RPMI7951 (cell line): Measurements from ENCODE around the gene TBC1D5. TPM values are rescaled to one million over a fixed set of nuclear protein-coding genes. Genes with fewer than 3 reads are reported as not detected.
A peak's percentile ranks its signal among the peaks of the same experiment; 100 is the strongest.

Experiments
- DNase-seq: peaks from one replicate; pipeline ENCODE4 v3.0.0-alpha.2; 2012; ENCODE audit warnings: low read depth
- total RNA-seq: library from RNA; depleted of rRNA; stranded (reverse); fragments of >200 nt; shearing (Covaris generic); gene quantifications from 2 replicates; pipeline ENCODE4 v1.2.3, GENCODE V29; 2014

TBC1D5 gene
- total RNA-seq, 1 experiment from 2014 or later = 78.2 TPM

DNA sequence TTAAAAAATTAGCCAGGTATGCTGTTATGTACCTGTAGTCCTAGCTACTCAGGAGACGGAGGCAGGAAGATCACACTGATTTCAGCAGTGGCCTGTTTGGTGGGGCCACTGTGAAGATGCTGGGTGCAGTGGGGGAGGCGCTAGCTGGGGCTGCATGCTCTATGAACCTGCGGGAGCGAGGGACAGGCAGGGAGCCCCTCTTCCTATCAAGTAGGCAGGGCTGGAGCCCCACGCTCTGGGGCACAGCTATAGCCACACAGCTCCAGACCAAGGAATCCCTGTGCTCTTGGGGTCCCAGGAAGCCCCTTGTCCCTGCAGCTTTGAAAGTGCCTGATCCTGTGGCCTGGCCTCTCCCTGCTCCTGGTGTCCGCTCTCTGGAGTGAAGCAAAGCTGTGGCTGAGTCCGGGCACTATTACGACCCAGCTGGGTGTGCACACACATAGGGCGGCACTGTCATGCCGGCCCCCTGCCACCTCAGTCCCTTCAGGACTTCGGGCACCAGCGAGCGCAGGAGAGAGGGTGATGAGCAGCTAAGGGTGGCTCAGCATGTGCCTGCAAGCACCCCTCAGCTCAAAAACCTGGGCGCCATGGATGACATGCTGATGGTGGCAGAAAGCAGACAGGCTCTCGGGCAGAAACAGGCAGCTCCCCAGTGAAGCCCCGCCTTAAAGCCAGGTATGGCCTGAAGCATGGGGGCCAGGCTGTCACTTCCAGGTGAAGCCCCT lies 262.6 kb downstream of the TBC1D5 start:
- DNase-seq = no peak

GRCh38 chr3:17478673-17479072 lies 263.8 kb downstream of the TBC1D5 start:
- DNase-seq = peak; percentile 44

GRCh38 chr3:17473761-17474160 lies 268.7 kb downstream of the TBC1D5 start:
- DNase-seq = no peak

DNA sequence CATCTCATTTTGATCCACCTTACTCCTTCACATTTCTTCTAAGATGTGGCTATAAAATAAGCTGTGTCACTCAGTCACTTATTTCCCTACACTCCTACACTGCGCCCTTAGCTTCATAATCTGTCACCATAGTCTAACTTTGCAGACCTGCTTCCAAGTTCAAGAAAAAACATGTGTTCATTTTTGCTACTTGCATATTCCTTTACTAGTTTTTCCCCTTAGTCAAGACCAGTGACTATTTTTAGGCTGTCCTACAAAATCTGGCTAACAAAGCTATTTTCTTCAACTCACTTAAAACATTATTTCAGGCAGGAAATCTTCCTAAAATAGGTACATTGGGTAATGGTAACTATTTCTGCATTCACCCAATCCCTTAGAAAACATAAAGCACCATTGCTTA lies 272.5 kb downstream of the TBC1D5 start:
- DNase-seq = no peak

- peak; percentile 16 for DNase-seq
Measured at GRCh38 chr3:17469520-17469919, 272.9 kb downstream of the TBC1D5 start.

- DNase-seq = no peak
Measured at GRCh38 chr3:17466028-17466427, 276.4 kb downstream of the TBC1D5 start.

GRCh38 chr3:17459470-17459993 lies 282.9 kb downstream of the TBC1D5 start:
- DNase-seq = no peak

- no peak for DNase-seq
Measured at GRCh38 chr3:17456650-17457049, 285.8 kb downstream of the TBC1D5 start.

- DNase-seq = no peak
Measured at GRCh38 chr3:17456046-17456445, 286.4 kb downstream of the TBC1D5 start.

DNA sequence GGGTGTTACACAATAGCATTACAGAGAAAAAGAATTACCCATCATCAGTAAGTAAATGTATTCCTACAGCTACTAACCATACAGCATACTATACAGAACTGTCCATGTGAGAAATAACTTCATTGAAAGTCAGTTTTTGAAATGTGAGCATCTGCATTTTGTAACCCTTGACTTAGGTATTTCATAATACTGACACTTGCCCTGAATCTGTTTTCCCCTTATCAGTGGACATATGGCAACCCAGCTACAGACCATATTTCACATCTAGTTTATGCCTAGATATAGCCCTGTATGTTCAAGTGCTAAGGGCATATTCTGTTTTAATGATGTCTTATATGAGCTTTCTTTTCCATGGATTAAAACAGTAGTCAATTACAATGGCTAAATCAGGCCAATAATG lies 297.6 kb downstream of the TBC1D5 start:
- no peak for DNase-seq

GRCh38 chr3:17443142-17443541 lies 299.3 kb downstream of the TBC1D5 start:
- no peak for DNase-seq

GRCh38 chr3:17442332-17443049 lies 299.9 kb downstream of the TBC1D5 start:
- peak; percentile 18 for DNase-seq

GRCh38 chr3:17433876-17434275 lies 308.6 kb downstream of the TBC1D5 start:
- DNase-seq = no peak

- no peak for DNase-seq
Measured at GRCh38 chr3:17432236-17432635, 310.2 kb downstream of the TBC1D5 start.

GRCh38 chr3:17431484-17432045 lies 310.9 kb downstream of the TBC1D5 start:
- DNase-seq = no peak

GRCh38 chr3:17431004-17431403 lies 311.4 kb downstream of the TBC1D5 start:
- DNase-seq = peak; percentile 41

DNA sequence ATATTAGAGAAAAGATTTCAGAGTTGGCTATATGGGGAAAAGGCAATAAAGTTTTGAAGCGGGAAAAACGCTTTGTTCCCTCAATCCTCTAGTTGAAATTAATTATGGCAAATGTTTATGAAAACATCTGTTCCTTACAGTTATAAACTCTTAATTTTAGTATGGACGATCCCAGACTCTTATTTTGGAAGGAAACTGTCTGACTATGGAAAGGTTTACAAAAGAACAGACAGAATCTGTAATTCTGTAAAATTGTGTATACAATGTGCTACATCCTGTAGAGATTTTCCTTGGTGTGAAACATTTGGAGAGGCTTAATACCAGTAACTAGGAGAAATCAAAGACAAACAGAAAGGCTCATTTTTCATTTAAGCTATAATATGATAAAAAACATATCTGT lies 311.8 kb downstream of the TBC1D5 start:
- DNase-seq = no peak

- DNase-seq = no peak
Measured at GRCh38 chr3:17423786-17424536, 318.5 kb downstream of the TBC1D5 start.

DNA sequence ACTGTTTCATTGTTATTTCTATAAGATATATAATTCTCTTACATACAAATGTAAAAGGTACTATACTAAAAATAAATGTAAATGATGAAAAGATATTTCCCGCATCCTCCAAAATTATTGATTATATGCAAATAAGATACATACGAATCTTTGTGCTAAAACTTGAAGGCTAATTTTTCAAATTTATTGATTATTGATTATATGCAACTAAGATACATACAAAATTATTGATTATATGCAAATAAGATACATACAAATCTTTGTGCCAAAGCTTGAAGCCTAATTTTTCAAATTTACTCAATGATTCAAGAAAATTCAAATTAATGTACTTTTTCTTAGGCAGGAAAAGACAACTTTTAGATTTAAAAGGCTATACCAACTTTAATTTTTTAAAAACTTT lies 319.8 kb downstream of the TBC1D5 start:
- DNase-seq = no peak

DNA sequence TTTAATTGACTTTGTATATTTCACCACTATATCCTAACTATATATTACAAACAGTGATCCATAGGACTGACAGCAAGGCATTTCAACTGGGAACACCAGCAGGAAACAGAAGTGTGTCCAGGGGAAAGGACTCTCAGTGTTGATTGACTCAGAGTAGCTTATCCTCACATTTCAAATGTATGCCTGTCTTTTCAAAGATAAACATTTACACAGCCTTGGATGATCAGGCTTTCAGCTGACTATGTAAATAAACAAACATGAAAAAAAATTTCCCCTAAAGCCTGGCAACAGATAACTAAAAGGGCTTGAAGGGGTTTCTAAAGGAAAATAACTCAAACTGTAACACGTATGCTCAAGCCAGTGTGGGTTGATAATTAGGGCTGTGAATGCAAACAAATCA lies 321.8 kb downstream of the TBC1D5 start:
- DNase-seq = no peak

- peak; percentile 50 for DNase-seq
Measured at GRCh38 chr3:17412950-17413530, 329.4 kb downstream of the TBC1D5 start.
